ENCODE data around the gene CEP112. TPM values are rescaled to one million over a fixed set of nuclear protein-coding genes. Genes with fewer than 3 reads are reported as not detected.

CEP112 gene
- total and polyA plus RNA-seq, 2 donors (not counting 3 experiments of a cell fraction or from before 2014, with no cell fraction given) = 1.5 to 25.3 TPM

DNA sequence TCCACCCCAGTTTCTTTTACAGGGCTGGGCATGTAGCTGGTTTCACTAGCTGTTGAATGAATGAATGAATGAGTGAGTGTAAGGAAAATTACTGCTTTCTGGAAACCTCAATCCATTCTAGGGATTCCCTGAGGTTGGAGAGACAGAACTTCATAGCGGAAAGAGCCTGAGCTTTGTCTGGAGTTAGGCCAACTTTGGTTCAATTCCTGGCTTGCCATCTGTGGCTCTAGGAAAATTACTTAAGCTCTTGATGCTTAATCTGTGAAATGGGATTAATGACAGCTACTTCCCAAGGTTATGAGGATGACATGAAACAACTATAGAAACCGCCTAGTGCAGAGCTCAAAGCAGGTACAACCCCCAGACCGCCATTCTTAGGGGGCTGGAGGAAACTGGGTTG is 554.1 kb downstream of the CEP112 start:
- dilution Hi-C loops (cut with MboI; ENCODE audit: extremely low pct_ligation_motif_present, low sequenced_read_pairs) (no loop called here), intact Hi-C loops (cut with micrococcal nuclease) (no loop called here)
- BruUV-seq (replicated peaks) = no TSS peak
- Histone ChIP-seq H3K9me1 (replicated peaks; ENCODE audit: control insufficient read depth, extremely low read depth, insufficient read depth, low read length) (no peaks in the 10 kb centered on the region), H3K4me1 (ENCODE audit: control insufficient read depth, extremely low read depth, insufficient read depth, low read length) (peaks cover 5% of the 10 kb centered on the region), H3K4me3 (replicated peaks in 1 of 3; ENCODE audit: insufficient read depth in 1 of 3, low read depth in 1 of 3, low read length in 3 of 3) (no peak overlapping the region), H3K36me3 (ENCODE audit: control insufficient read depth in 2 of 2, extremely low read depth in 1 of 2, insufficient read depth in 2 of 2, low read length in 2 of 2) (no peaks in the 10 kb centered on the region), H3K79me2 (ENCODE audit: control insufficient read depth, insufficient read depth, low read length) (no peaks in the 10 kb centered on the region), H4K20me1 (replicated peaks; ENCODE audit: control insufficient read depth, extremely low read depth, insufficient read depth, low read length) (no peaks in the 10 kb centered on the region), H3K4me2 (ENCODE audit: insufficient read depth, low read length) (no peak overlapping the region), H2AFZ (ENCODE audit: low read depth, low read length) (no peak overlapping the region), H3K27ac (ENCODE audit: insufficient read depth, low read depth, low read length) (no peak overlapping the region), H3K27me3 (ENCODE audit: control insufficient read depth in 2 of 2, insufficient read depth in 2 of 2, low read length in 2 of 2) (no peaks in the 10 kb centered on the region), H3K9me3 (replicated peaks; ENCODE audit: control insufficient read depth, insufficient read depth, low read length) (no peaks in the 10 kb centered on the region), H3K9ac (replicated peaks; ENCODE audit: extremely low read depth, insufficient read depth, low read length) (no peak overlapping the region)
- FAIRE-seq (no peak), DNase-seq (ENCODE audit: low read depth, low spot score) (no peak)
- POLR2A ChIA-PET = no interaction called here
- CTCF ChIA-PET = interaction anchor here (0.9 kb wide), 1 partner anchor 11 kb away, joined by 4 read pairs; no protein-coding TSS in a partner anchor
- no peak for TF ChIP-seq FOS (IDR thresholded peaks at IDR 0.05; ENCODE audit: borderline replicate concordance, insufficient read depth, low read length)
- TF ChIP-seq GATA2 (IDR thresholded peaks at IDR 0.05; ENCODE audit: insufficient read depth, insufficient read length, low read depth, low read length) = no peak
- no peak for TF ChIP-seq POLR2A (IDR thresholded peaks at IDR 0.05; ENCODE audit: low read depth, low read length)
- TF ChIP-seq MYC (IDR thresholded peaks at IDR 0.05; ENCODE audit: low read depth, low read length) = no peak
- TF ChIP-seq, protein P1, sequence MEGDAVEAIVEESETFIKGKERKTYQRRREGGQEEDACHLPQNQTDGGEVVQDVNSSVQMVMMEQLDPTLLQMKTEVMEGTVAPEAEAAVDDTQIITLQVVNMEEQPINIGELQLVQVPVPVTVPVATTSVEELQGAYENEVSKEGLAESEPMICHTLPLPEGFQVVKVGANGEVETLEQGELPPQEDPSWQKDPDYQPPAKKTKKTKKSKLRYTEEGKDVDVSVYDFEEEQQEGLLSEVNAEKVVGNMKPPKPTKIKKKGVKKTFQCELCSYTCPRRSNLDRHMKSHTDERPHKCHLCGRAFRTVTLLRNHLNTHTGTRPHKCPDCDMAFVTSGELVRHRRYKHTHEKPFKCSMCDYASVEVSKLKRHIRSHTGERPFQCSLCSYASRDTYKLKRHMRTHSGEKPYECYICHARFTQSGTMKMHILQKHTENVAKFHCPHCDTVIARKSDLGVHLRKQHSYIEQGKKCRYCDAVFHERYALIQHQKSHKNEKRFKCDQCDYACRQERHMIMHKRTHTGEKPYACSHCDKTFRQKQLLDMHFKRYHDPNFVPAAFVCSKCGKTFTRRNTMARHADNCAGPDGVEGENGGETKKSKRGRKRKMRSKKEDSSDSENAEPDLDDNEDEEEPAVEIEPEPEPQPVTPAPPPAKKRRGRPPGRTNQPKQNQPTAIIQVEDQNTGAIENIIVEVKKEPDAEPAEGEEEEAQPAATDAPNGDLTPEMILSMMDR (IDR thresholded peaks at IDR 0.05; ENCODE audit: extremely low read depth in 1 of 2, insufficient read depth in 1 of 2, low read depth in 1 of 2, low read length in 2 of 2) = no peak
- no peak for TF ChIP-seq JUN (IDR thresholded peaks at IDR 0.05; ENCODE audit: borderline replicate concordance, insufficient read depth, insufficient read length, low read depth)
- TF ChIP-seq EZH2 (IDR thresholded peaks at IDR 0.05; ENCODE audit: borderline replicate concordance, low read depth, low read length, severe bottlenecking) = no peak
- TF ChIP-seq, protein P2, sequence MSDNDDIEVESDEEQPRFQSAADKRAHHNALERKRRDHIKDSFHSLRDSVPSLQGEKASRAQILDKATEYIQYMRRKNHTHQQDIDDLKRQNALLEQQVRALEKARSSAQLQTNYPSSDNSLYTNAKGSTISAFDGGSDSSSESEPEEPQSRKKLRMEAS (IDR thresholded peaks at IDR 0.05; ENCODE audit: insufficient read depth, insufficient read length) = no peak

Data from endothelial cell of umbilical vein (primary cell).